Gastroesophageal sphincter (tissue), 4 donors: ENCODE results near the gene PBX1. TPM values are rescaled to one million over a fixed set of nuclear protein-coding genes. Genes with fewer than 3 reads are reported as not detected.

Experiments
- ATAC-seq: fragments of 150-250 bp; one replicate; pipeline ENCODE4 v1.9.1; 2016; ENCODE audit warnings: mild to moderate bottlenecking, moderate library complexity
- H3K27ac ChIP-seq, 4 donors: fragments of 200-600 bp; sonication (generic) in 3 of 4; 1 replicate in 3 of 4; 2 replicates in 1 of 4; pipeline ENCODE4 v1.5.1; 2016 to 2019
- H3K27me3 ChIP-seq: fragments of 200-600 bp; sonication (generic); one replicate; pipeline ENCODE4 v1.5.1; 2019
- H3K36me3 ChIP-seq, 2 donors: fragments of 200-600 bp; sonication (generic); one replicate each; pipeline ENCODE4 v1.5.1; 2019; ENCODE audit warnings: control low read depth in 1 of 2
- H3K4me1 ChIP-seq, 3 donors: fragments of 200-600 bp; sonication (generic); 1 replicate in 2 of 3; 2 replicates in 1 of 3; pipeline ENCODE4 v1.5.1; 2016 to 2019; ENCODE audit warnings: control low read depth in 2 of 3
- H3K4me3 ChIP-seq, 2 donors: fragments of 200-600 bp; sonication (generic); one replicate each; pipeline ENCODE4 v1.5.1; 2019; ENCODE audit warnings: mild to moderate bottlenecking in 1 of 2, moderate library complexity in 1 of 2
- H3K9me3 ChIP-seq, 3 donors: fragments of 200-600 bp; sonication (generic); one replicate each; pipeline ENCODE4 v1.5.1; 2017 to 2019; ENCODE audit warnings: control low read depth in 2 of 3
- CTCF ChIP-seq, 4 experiments: fragments of 200-600 bp in 2 of 4; fragments of 450-650 bp in 2 of 4; sonication (generic) in 1 of 4; IDR thresholded peaks; one replicate each; pipeline ENCODE4 v1.5.1; 2017 to 2019; ENCODE audit warnings: antibody characterized with exemption in 4 of 4, mild to moderate bottlenecking in 2 of 4, moderate library complexity in 2 of 4
- EP300 ChIP-seq: sonication (generic); formaldehyde crosslinking; IDR thresholded peaks from one replicate; pipeline ENCODE4 v1.6.1; 2017; ENCODE audit warnings: antibody characterized with exemption, mild to moderate bottlenecking
- POLR2A ChIP-seq, 2 donors: fragments of 450-650 bp; IDR thresholded peaks; one replicate each; pipeline ENCODE4 v1.6.1; 2017; ENCODE audit warnings: antibody characterized with exemption in 2 of 2, mild to moderate bottlenecking in 2 of 2, moderate library complexity in 1 of 2
- POLR2AphosphoS5 ChIP-seq: sonication (generic); formaldehyde crosslinking; IDR thresholded peaks from one replicate; pipeline ENCODE4 v1.6.1; 2017; ENCODE audit warnings: antibody characterized with exemption
- WGBS, 2 donors: methylation state at CpG; one replicate each; pipeline ENCODE4 v1.1.5; 2018; ENCODE audit warnings: low coverage in 1 of 2; 5-methylcytosine and 5-hydroxymethylcytosine counted together
- total RNA-seq, 4 donors: library from RNA; depleted of rRNA; stranded (reverse); fragments of >200 nt; gene quantifications; one replicate each; pipeline ENCODE4 v1.1.0, GENCODE V29; 2016

PBX1 gene
- total RNA-seq, 4 donors from 2014 or later, result 75.8 to 177 (median 140) TPM

DNA sequence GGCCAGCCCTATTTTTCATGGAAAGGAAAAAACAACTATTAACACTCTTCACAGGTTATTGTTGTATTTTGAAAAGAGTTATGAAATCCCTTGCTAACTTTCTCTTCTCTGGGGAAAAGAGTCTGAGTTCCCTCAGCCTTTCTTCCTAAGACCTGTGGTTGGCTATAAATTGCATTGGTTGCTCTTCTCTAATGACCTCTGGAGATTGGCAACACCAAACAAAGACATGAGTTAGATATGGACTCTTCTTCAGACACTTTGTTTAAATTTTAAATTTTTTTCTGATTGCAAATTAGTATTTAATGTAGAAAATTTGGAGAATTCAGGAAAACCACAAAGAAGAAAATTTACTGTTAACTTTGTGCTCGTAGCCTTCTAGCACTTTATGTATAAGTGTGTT is 275.7 kb downstream of the PBX1 start:
- H3K36me3 ChIP-seq, result peaks cover 0 to 13% of the 10 kb centered on the region in 2 donors
- no peaks in the 10 kb centered on the region for H3K9me3 ChIP-seq
- no peak for TF ChIP-seq EP300
- TF ChIP-seq CTCF (IDR thresholded peaks at IDR 0.05), result no peak
- TF ChIP-seq POLR2A (IDR thresholded peaks at IDR 0.05), result no peak
- no peak for TF ChIP-seq POLR2AphosphoS5
- WGBS, 2 donors, result 0% methylated on average over 1 of the region's 1 CpG
- peak overlapping the region in 2 of 4 donors; percentile 16 to 29 for H3K27ac ChIP-seq
- ATAC-seq, result no peak
- H3K27me3 ChIP-seq, result no peaks in the 10 kb centered on the region
- H3K4me1 ChIP-seq, result peaks cover 0 to 72% (median 8%) of the 10 kb centered on the region in 3 donors
- no peak overlapping the region for H3K4me3 ChIP-seq

- no peak overlapping the region for H3K27ac ChIP-seq
Observed at GRCh38 chr1:164836614-164837018, 277.6 kb downstream of the PBX1 start.

DNA sequence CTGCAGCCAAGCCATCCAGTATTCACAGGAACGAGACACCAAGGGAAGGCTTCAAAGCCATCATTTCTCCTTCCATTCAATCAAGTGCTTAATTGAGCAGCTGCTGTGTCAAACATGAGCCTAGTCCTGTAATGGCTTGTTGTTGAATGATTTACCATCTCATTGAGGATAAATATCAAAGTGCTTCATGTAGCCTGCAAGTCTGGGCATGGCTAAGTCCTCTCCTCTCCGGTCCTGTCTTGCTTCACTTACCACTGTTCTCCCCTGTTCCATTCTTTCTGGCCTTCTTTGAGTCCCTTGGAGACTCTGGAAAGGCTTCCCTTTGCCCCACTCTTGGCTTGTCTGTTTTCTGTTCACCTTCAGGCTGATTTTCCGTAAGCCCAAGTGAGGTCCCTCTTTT is 279.8 kb downstream of the PBX1 start:
- Histone ChIP-seq H3K9me3 (no peaks in the 10 kb centered on the region), H3K36me3 (peaks cover 0 to 20% of the 10 kb centered on the region in 2 donors), H3K4me3 (no peak overlapping the region), H3K27ac (no peak overlapping the region), H3K27me3 (no peaks in the 10 kb centered on the region), H3K4me1 (peaks cover 0 to 94% (median 7%) of the 10 kb centered on the region in 3 donors)
- WGBS, 2 donors, result 92 to 96% methylated on average over 3 of the region's 3 CpGs
- ATAC-seq, result no peak
- no peak for TF ChIP-seq POLR2A (IDR thresholded peaks at IDR 0.05)
- TF ChIP-seq EP300, result no peak
- TF ChIP-seq POLR2AphosphoS5, result no peak
- no peak for TF ChIP-seq CTCF (IDR thresholded peaks at IDR 0.05)

More at GRCh38 chr1:164836614-164837018, 277.6 kb downstream of the PBX1 start:
- Histone ChIP-seq H3K4me1 (peaks cover 0 to 73% (median 7%) of the 10 kb centered on the region in 3 donors), H3K27me3 (no peaks in the 10 kb centered on the region), H3K36me3 (peaks cover 0 to 20% of the 10 kb centered on the region in 2 donors), H3K9me3 (no peaks in the 10 kb centered on the region), H3K4me3 (no peak overlapping the region)
- 64 to 65% methylated on average over 6 to 7 of the region's 7 CpGs for WGBS, 2 donors
- no peak for ATAC-seq
- TF ChIP-seq POLR2AphosphoS5 (no peak), EP300 (no peak), POLR2A (IDR thresholded peaks at IDR 0.05) (no peak), CTCF (IDR thresholded peaks at IDR 0.05) (no peak)

DNA sequence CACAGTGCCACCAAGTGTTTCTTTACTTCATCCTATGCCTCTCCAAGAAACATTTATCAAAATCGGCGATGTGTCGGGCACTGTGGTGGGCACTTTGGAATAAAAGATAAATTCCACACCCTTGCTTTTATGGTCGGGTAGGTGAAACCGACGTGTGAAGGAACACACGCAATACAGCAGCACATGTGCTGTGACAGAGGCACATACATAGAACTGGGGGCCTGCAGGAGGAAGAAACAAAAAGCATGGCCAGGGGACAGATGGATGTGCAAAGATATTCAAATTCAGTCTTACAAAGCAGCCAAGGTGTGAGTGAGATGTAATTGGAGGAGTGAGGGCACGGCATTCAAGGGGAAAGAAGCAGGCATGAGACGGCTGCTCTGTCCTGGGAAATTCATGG is 282.0 kb downstream of the PBX1 start:
- no peaks in the 10 kb centered on the region for H3K27me3 ChIP-seq
- no peak overlapping the region for H3K4me3 ChIP-seq
- no peak overlapping the region for H3K27ac ChIP-seq
- peaks cover 0 to 21% of the 10 kb centered on the region in 2 donors for H3K36me3 ChIP-seq
- no peaks in the 10 kb centered on the region for H3K9me3 ChIP-seq
- TF ChIP-seq CTCF (IDR thresholded peaks at IDR 0.05) (no peak), POLR2AphosphoS5 (no peak), EP300 (no peak), POLR2A (IDR thresholded peaks at IDR 0.05) (no peak)
- ATAC-seq, result no peak
- 84 to 86% methylated on average over 6 to 9 of the region's 9 CpGs for WGBS, 2 donors
- H3K4me1 ChIP-seq, result peaks cover 0 to 81% (median 5%) of the 10 kb centered on the region in 3 donors

GRCh38 chr1:164841702-164842465 is 282.9 kb downstream of the PBX1 start:
- no peaks in the 10 kb centered on the region for H3K27me3 ChIP-seq
- H3K9me3 ChIP-seq, result no peaks in the 10 kb centered on the region
- WGBS, 2 donors, result 43 to 62% methylated on average over 9 to 14 of the region's 14 CpGs
- no peak for TF ChIP-seq POLR2A (IDR thresholded peaks at IDR 0.05)
- no peak for TF ChIP-seq POLR2AphosphoS5
- no peak for TF ChIP-seq CTCF (IDR thresholded peaks at IDR 0.05)
- no peak for TF ChIP-seq EP300
- H3K4me3 ChIP-seq, result no peak overlapping the region
- H3K27ac ChIP-seq, result peak overlapping the region in 1 of 4 donors; percentile 2
- peak; percentile 33 for ATAC-seq
- peaks cover 0 to 30% of the 10 kb centered on the region in 2 donors for H3K36me3 ChIP-seq
- peaks cover 0 to 80% (median 5%) of the 10 kb centered on the region in 3 donors for H3K4me1 ChIP-seq
